K562 treated with DMSO at 1 percent for 12 hours (cell line): ENCODE data around the gene DISP1. TPM values are rescaled to one million over a fixed set of nuclear protein-coding genes. Genes with fewer than 3 reads are reported as not detected.

Experiments used
- total RNA-seq: library from RNA; unstranded; fragments of 300-600 nt; gene quantifications from 2 replicates; pipeline ENCODE4 v1.2.3, GENCODE V29; 2022; ENCODE audit not compliant: insufficient read depth

DISP1 gene
- 0.16 and 1.3 TPM in 2 replicates for total RNA-seq

GRCh38 chr1:222814536-222815439 is at the start of gene DISP1:
Gene DISP1 (plus strand): TSS chr1:222815039. CDS start chr1:222942824, 127,785 bp downstream.

Other genes with a start within 250 kb of the DISP1 start
- 1.8 and 7.6 TPM in 2 replicates for gene TAF1A, start 225.1 kb upstream of the DISP1 start, total RNA-seq
- gene MIA3, start 196.9 kb upstream of the DISP1 start, total RNA-seq = 27.6 and 53.5 TPM in 2 replicates
- gene AIDA, start 102.5 kb upstream of the DISP1 start, total RNA-seq = 23.0 and 56.3 TPM in 2 replicates
- 12.2 and 31.1 TPM in 2 replicates for gene BROX, start 102.5 kb upstream of the DISP1 start, total RNA-seq
- not detected in 2 replicates for gene FAM177B, start 77.8 kb upstream of the DISP1 start, total RNA-seq